ENCODE data around the gene DLG3.
"Not testable (repeated sequence)": the region's sequence is repeated elsewhere in the genome, so short reads cannot be mapped to it uniquely, and the experiment has no call there.

Gene DLG3

GRCh38 chrX:70508296-70508911 is 63.8 kb downstream of the DLG3 start:
- Mint-ChIP-seq H3K9me3 (no peaks in the 10 kb centered on the region), H3K4me3 (peak overlapping the region; percentile 19 to 44), H3K27ac (peak overlapping the region; percentile 13 to 66), H3K4me1 (peaks cover 52% of the 10 kb centered on the region), H3K27me3 (no peaks in the 10 kb centered on the region)
- ATAC-seq (peak; percentile 89), DNase-seq (peak; percentile 5 to 38)

GRCh38 chrX:70509078-70509477 is 64.4 kb downstream of the DLG3 start:
- DNase-seq (no peak), ATAC-seq (no peak)
- Mint-ChIP-seq H3K27ac (no peak overlapping the region), H3K9me3 (no peaks in the 10 kb centered on the region), H3K4me3 (no peak overlapping the region), H3K4me1 (peaks cover 51% of the 10 kb centered on the region), H3K27me3 (no peaks in the 10 kb centered on the region)

- peaks cover 0 to 14% of the 10 kb centered on the region in 2 donors for H3K9me3 Mint-ChIP-seq
- not testable (repeated sequence) for ATAC-seq, H3K4me1 Mint-ChIP-seq, H3K27ac Mint-ChIP-seq, DNase-seq, H3K4me3 Mint-ChIP-seq
- peaks cover 14% of the 10 kb centered on the region for H3K27me3 Mint-ChIP-seq
Observed at GRCh38 chrX:70515270-70515669, 70.6 kb downstream of the DLG3 start.

- not testable (repeated sequence) for DNase-seq, H3K4me1 Mint-ChIP-seq, H3K4me3 Mint-ChIP-seq, ATAC-seq, H3K27ac Mint-ChIP-seq
- H3K9me3 Mint-ChIP-seq: peaks cover 0 to 14% of the 10 kb centered on the region in 2 donors
- peaks cover 14% of the 10 kb centered on the region for H3K27me3 Mint-ChIP-seq
Observed at GRCh38 chrX:70515692-70516091, 71.1 kb downstream of the DLG3 start.

- Mint-ChIP-seq H3K9me3 (no peaks in the 10 kb centered on the region), H3K4me1 (peaks cover 8% of the 10 kb centered on the region), H3K27me3 (no peaks in the 10 kb centered on the region), H3K27ac (peak overlapping the region in 1 of 2 donors; percentile 25), H3K4me3 (no peak overlapping the region)
- ATAC-seq (no peak), DNase-seq (no peak)
Observed at GRCh38 chrX:70525733-70526132, 81.1 kb downstream of the DLG3 start.

- Mint-ChIP-seq H3K4me1 (peaks cover 8% of the 10 kb centered on the region), H3K4me3 (no peak overlapping the region), H3K27me3 (no peaks in the 10 kb centered on the region), H3K9me3 (no peaks in the 10 kb centered on the region), H3K27ac (no peak overlapping the region)
- DNase-seq (no peak), ATAC-seq (no peak)
Observed at GRCh38 chrX:70527053-70527452, 82.4 kb downstream of the DLG3 start.

GRCh38 chrX:70527610-70528345 is 83.1 kb downstream of the DLG3 start:
- Mint-ChIP-seq H3K9me3 (no peaks in the 10 kb centered on the region), H3K27me3 (no peaks in the 10 kb centered on the region), H3K4me3 (no peak overlapping the region), H3K4me1 (peaks cover 8% of the 10 kb centered on the region), H3K27ac (peak overlapping the region in 1 of 2 donors; percentile 78)
- ATAC-seq (peak; percentile 64), DNase-seq (no peak)

GRCh38 chrX:70535198-70535597 is 90.6 kb downstream of the DLG3 start:
- no peaks in the 10 kb centered on the region for H3K4me1 Mint-ChIP-seq
- H3K9me3 Mint-ChIP-seq: no peaks in the 10 kb centered on the region
- DNase-seq: no peak
- H3K4me3 Mint-ChIP-seq: no peak overlapping the region
- peaks cover 16% of the 10 kb centered on the region for H3K27me3 Mint-ChIP-seq
- H3K27ac Mint-ChIP-seq: no peak overlapping the region
- ATAC-seq: no peak

- ATAC-seq (no peak), DNase-seq (no peak)
- peaks cover 21% of the 10 kb centered on the region for H3K27me3 Mint-ChIP-seq
- peaks cover 12% of the 10 kb centered on the region for H3K4me1 Mint-ChIP-seq
- no peak overlapping the region for H3K4me3 Mint-ChIP-seq
- peak overlapping the region in 1 of 2 donors; percentile 74 for H3K27ac Mint-ChIP-seq
- no peaks in the 10 kb centered on the region for H3K9me3 Mint-ChIP-seq
Observed at GRCh38 chrX:70549429-70549828, 104.8 kb downstream of the DLG3 start.

- Mint-ChIP-seq H3K27ac (no peak overlapping the region), H3K9me3 (no peaks in the 10 kb centered on the region)
Observed at GRCh38 chrX:70552130-70552704, 107.6 kb downstream of the DLG3 start.

GRCh38 chrX:70553516-70553915 is 108.9 kb downstream of the DLG3 start:
- DNase-seq (no peak), ATAC-seq (peak; percentile 86)
- peaks cover 21% of the 10 kb centered on the region for H3K27me3 Mint-ChIP-seq
- no peaks in the 10 kb centered on the region for H3K9me3 Mint-ChIP-seq
- peaks cover 13% of the 10 kb centered on the region for H3K4me1 Mint-ChIP-seq
- peak overlapping the region; percentile 73 to 89 for H3K27ac Mint-ChIP-seq
- peak overlapping the region; percentile 16 to 32 for H3K4me3 Mint-ChIP-seq

More at GRCh38 chrX:70552130-70552704, 107.6 kb downstream of the DLG3 start:
- no peak overlapping the region for H3K4me3 Mint-ChIP-seq
- H3K27me3 Mint-ChIP-seq: peaks cover 21% of the 10 kb centered on the region
- no peak for ATAC-seq
- H3K4me1 Mint-ChIP-seq: peaks cover 13% of the 10 kb centered on the region
- no peak for DNase-seq

- H3K9me3 Mint-ChIP-seq: no peaks in the 10 kb centered on the region
- peak overlapping the region; percentile 73 to 89 for H3K27ac Mint-ChIP-seq
- peak in 1 of 2 donors; percentile 0 for DNase-seq
- peaks cover 20% of the 10 kb centered on the region for H3K27me3 Mint-ChIP-seq
- H3K4me1 Mint-ChIP-seq: peaks cover 13% of the 10 kb centered on the region
- ATAC-seq: peak; percentile 63
- H3K4me3 Mint-ChIP-seq: peak overlapping the region in 1 of 2 donors; percentile 32
Observed at GRCh38 chrX:70554081-70554480, 109.4 kb downstream of the DLG3 start.

GRCh38 chrX:70554523-70554922 is 109.9 kb downstream of the DLG3 start:
- peak overlapping the region in 1 of 2 donors; percentile 73 for H3K27ac Mint-ChIP-seq
- ATAC-seq: no peak
- H3K4me3 Mint-ChIP-seq: no peak overlapping the region

GRCh38 chrX:70554948-70555347 is 110.3 kb downstream of the DLG3 start:
- Mint-ChIP-seq H3K9me3 (no peaks in the 10 kb centered on the region), H3K27ac (no peak overlapping the region), H3K4me1 (peaks cover 13% of the 10 kb centered on the region), H3K4me3 (no peak overlapping the region), H3K27me3 (peaks cover 12% of the 10 kb centered on the region)
- no peak for DNase-seq
- no peak for ATAC-seq

More at GRCh38 chrX:70554523-70554922, 109.9 kb downstream of the DLG3 start:
- no peaks in the 10 kb centered on the region for H3K9me3 Mint-ChIP-seq
- no peak for DNase-seq
- H3K27me3 Mint-ChIP-seq: peaks cover 16% of the 10 kb centered on the region
- H3K4me1 Mint-ChIP-seq: peaks cover 13% of the 10 kb centered on the region

Data from stimulated activated naive CD8-positive, alpha-beta T cell treated with anti-CD3 and anti-CD28 coated beads, Interleukin-15, amount 100 ng/mL, for 72 hours (primary cell).